ENCODE results near the gene DDX42.

Gene DDX42

GRCh38 chr17:63826468-63827001 is 52.6 kb downstream of the DDX42 start:
- no peak for TF ChIP-seq CTCF (IDR thresholded peaks at IDR 0.05; ENCODE audit: low read depth, low read length, missing control alignments)
- H3K4me3 ChIP-seq (ENCODE audit: low read depth, low read length), result peak overlapping the region; percentile 98
- in situ Hi-C loops (cut with HindIII; ENCODE audit: low sequenced_read_pairs), result no loop called here
- DNase-seq (ENCODE audit: low read depth), result no peak

GRCh38 chr17:63827002-63827800 is 53.2 kb downstream of the DDX42 start, which contains the start of the genes FTSJ3 and PSMC5:
FTSJ3 (minus strand) TSS chr17:63827663; CDS start chr17:63826902, 761 bp downstream.
PSMC5 (plus strand) TSS chr17:63827431; CDS start chr17:63827491, 60 bp downstream.
- peak; percentile 91 for DNase-seq (ENCODE audit: low read depth)
- peak; percentile 48 for TF ChIP-seq CTCF (IDR thresholded peaks at IDR 0.05; ENCODE audit: low read depth, low read length, missing control alignments)
- in situ Hi-C loops (cut with HindIII; ENCODE audit: low sequenced_read_pairs), result no loop called here
- peak within 1 kb of the TSS; percentile 98 for H3K4me3 ChIP-seq (ENCODE audit: low read depth, low read length)

- in situ Hi-C loops (cut with HindIII; ENCODE audit: low sequenced_read_pairs), result no loop called here
- DNase-seq (ENCODE audit: low read depth), result no peak
- peak overlapping the region; percentile 98 for H3K4me3 ChIP-seq (ENCODE audit: low read depth, low read length)
- no peak for TF ChIP-seq CTCF (IDR thresholded peaks at IDR 0.05; ENCODE audit: low read depth, low read length, missing control alignments)
Measured at GRCh38 chr17:63827801-63828221, 53.8 kb downstream of the DDX42 start.

GRCh38 chr17:63828936-63829335 is 55.0 kb downstream of the DDX42 start:
- in situ Hi-C loops (cut with HindIII; ENCODE audit: low sequenced_read_pairs), result no loop called here
- no peak for TF ChIP-seq CTCF (IDR thresholded peaks at IDR 0.05; ENCODE audit: low read depth, low read length, missing control alignments)
- peak overlapping the region; percentile 98 for H3K4me3 ChIP-seq (ENCODE audit: low read depth, low read length)
- no peak for DNase-seq (ENCODE audit: low read depth)

GRCh38 chr17:63830278-63830677 is 56.3 kb downstream of the DDX42 start:
- in situ Hi-C loops (cut with HindIII; ENCODE audit: low sequenced_read_pairs), result no loop called here
- DNase-seq (ENCODE audit: low read depth), result no peak
- TF ChIP-seq CTCF (IDR thresholded peaks at IDR 0.05; ENCODE audit: low read depth, low read length, missing control alignments), result no peak
- no peak overlapping the region for H3K4me3 ChIP-seq (ENCODE audit: low read depth, low read length)

GRCh38 chr17:63830904-63831491 is 57.0 kb downstream of the DDX42 start:
- no peak overlapping the region for H3K4me3 ChIP-seq (ENCODE audit: low read depth, low read length)
- in situ Hi-C loops (cut with HindIII; ENCODE audit: low sequenced_read_pairs), result no loop called here
- no peak for TF ChIP-seq CTCF (IDR thresholded peaks at IDR 0.05; ENCODE audit: low read depth, low read length, missing control alignments)

More at GRCh38 chr17:63830904-63831491, 57.0 kb downstream of the DDX42 start:
- DNase-seq (ENCODE audit: low read depth), result no peak

Measured in astrocyte of the cerebellum (primary cell).